HG02759 (cell line): ENCODE data around the gene AMBP.

Experiments
- ATAC-seq: cut with Tn5 transposase; IDR thresholded peaks from one replicate; pipeline ENCODE4 v1.9.1; 2021; ENCODE audit warnings: mild to moderate bottlenecking, moderate library complexity; ENCODE audit not compliant: unreplicated experiment

AMBP gene

GRCh38 chr9:114078021-114078780 is at the start of gene AMBP:
Gene AMBP, minus strand, starts transcription at chr9:114078300. Its CDS starts 91 bp downstream, at chr9:114078209.
- ATAC-seq, result no peak

- no peak for ATAC-seq
Observed at GRCh38 chr9:114126247-114127060, 48.4 kb upstream of the AMBP start.

- no peak for ATAC-seq
Observed at GRCh38 chr9:114125476-114126013, 47.4 kb upstream of the AMBP start.

GRCh38 chr9:114124666-114125475 is 46.8 kb upstream of the AMBP start:
- no peak for ATAC-seq

GRCh38 chr9:114124138-114124537 is 46.0 kb upstream of the AMBP start:
- ATAC-seq, result no peak

- ATAC-seq, result no peak
Observed at GRCh38 chr9:114123031-114123977, 45.2 kb upstream of the AMBP start.

- ATAC-seq, result no peak
Observed at GRCh38 chr9:114122136-114123027, 44.3 kb upstream of the AMBP start.

- ATAC-seq, result no peak
Observed at GRCh38 chr9:114121227-114122135, 43.4 kb upstream of the AMBP start.

GRCh38 chr9:114120192-114121014 is 42.3 kb upstream of the AMBP start:
- ATAC-seq, result no peak

GRCh38 chr9:114119242-114120191 is 41.4 kb upstream of the AMBP start:
- no peak for ATAC-seq

- no peak for ATAC-seq
Observed at GRCh38 chr9:114117996-114118830, 40.1 kb upstream of the AMBP start.

- ATAC-seq, result no peak
Observed at GRCh38 chr9:114117614-114117995, 39.5 kb upstream of the AMBP start.

GRCh38 chr9:114116126-114116747 is 38.1 kb upstream of the AMBP start:
- no peak for ATAC-seq

GRCh38 chr9:114115654-114116125 is 37.6 kb upstream of the AMBP start:
- ATAC-seq, result no peak
